Liver (tissue), 9 donors: ENCODE measurements around the gene PDCD1. TPM values are rescaled to one million over a fixed set of nuclear protein-coding genes. Genes with fewer than 3 reads are reported as not detected.

Experiments
- DNase-seq: peaks from one replicate; pipeline ENCODE4 v3.0.0-alpha.2; 2017; ENCODE audit warnings: low spot score
- H3K27ac ChIP-seq, 2 donors: one replicate each; pipeline ENCODE4 v1.7.0; 2013; ENCODE audit warnings: inconsistent platforms in 2 of 2, low read length in 2 of 2, control low read depth in 1 of 2, low read depth in 1 of 2, mild to moderate bottlenecking in 1 of 2
- H3K27me3 ChIP-seq, 4 donors: one replicate each; pipeline versions ENCODE4 v1.6.1 to v1.7.0; 2013; ENCODE audit warnings: low read length in 3 of 4, inconsistent platforms in 1 of 4, mild to moderate bottlenecking in 1 of 4, moderate library complexity in 1 of 4; ENCODE audit not compliant: control insufficient read depth in 4 of 4, insufficient read depth in 4 of 4
- H3K36me3 ChIP-seq, 4 donors: one replicate each; pipeline versions ENCODE4 v1.6.1 to v1.7.0; 2013; ENCODE audit warnings: low read length in 3 of 4, mild to moderate bottlenecking in 3 of 4, low read depth in 1 of 4, moderate library complexity in 1 of 4; ENCODE audit not compliant: control insufficient read depth in 4 of 4, insufficient read depth in 3 of 4
- H3K4me1 ChIP-seq, 4 donors: one replicate each; pipeline versions ENCODE4 v1.6.1 to v1.7.0; 2013; ENCODE audit warnings: low read length in 3 of 4, mild to moderate bottlenecking in 3 of 4, moderate library complexity in 1 of 4; ENCODE audit not compliant: control insufficient read depth in 4 of 4, insufficient read depth in 4 of 4
- H3K4me3 ChIP-seq, 3 donors: one replicate each; pipeline versions ENCODE4 v1.6.1 to v1.7.0; 2013; ENCODE audit warnings: low read length in 3 of 3, control low read depth in 1 of 3, low read depth in 1 of 3, mild to moderate bottlenecking in 1 of 3
- H3K9ac ChIP-seq, 2 donors: one replicate each; pipeline ENCODE4 v1.7.0; 2013; ENCODE audit warnings: low read length in 2 of 2, mild to moderate bottlenecking in 2 of 2, moderate library complexity in 2 of 2, control low read depth in 1 of 2, low read depth in 1 of 2
- H3K9me3 ChIP-seq, 4 donors: one replicate each; pipeline versions ENCODE4 v1.6.1 to v1.7.0; 2013; ENCODE audit warnings: low read length in 3 of 4; ENCODE audit not compliant: control insufficient read depth in 4 of 4
- CTCF ChIP-seq: fragments of 150-350 bp; IDR thresholded peaks from 2 replicates; pipeline ENCODE4 v1.5.1; 2017; ENCODE audit warnings: improper control_type of control experiment, low read depth, low read length; ENCODE audit not compliant: missing input control
- EGR1 ChIP-seq, 2 donors: IDR thresholded peaks; 2 replicates each; pipeline ENCODE4 v1.6.1; 2016 to 2018; ENCODE audit warnings: antibody characterized with exemption in 2 of 2, low read depth in 2 of 2
- FOXA1 ChIP-seq: IDR thresholded peaks from 2 replicates; pipeline ENCODE4 v1.6.1; 2016; ENCODE audit warnings: antibody characterized with exemption
- FOXA2 ChIP-seq: IDR thresholded peaks from 2 replicates; pipeline ENCODE4 v1.6.1; 2016; ENCODE audit warnings: antibody characterized with exemption
- GABPA ChIP-seq, 2 donors: IDR thresholded peaks in 1 of 2; conservative IDR thresholded peaks in 1 of 2; 2 replicates each; pipeline ENCODE4 v1.6.1; 2016; ENCODE audit warnings: antibody characterized with exemption in 2 of 2, mild to moderate bottlenecking in 1 of 2, moderate library complexity in 1 of 2
- HNF4G ChIP-seq: IDR thresholded peaks from 2 replicates; pipeline ENCODE4 v1.6.1; 2016; ENCODE audit warnings: antibody characterized with exemption
- NR2F2 ChIP-seq: IDR thresholded peaks from 2 replicates; pipeline ENCODE4 v1.6.1; 2016; ENCODE audit warnings: antibody characterized with exemption
- RAD21 ChIP-seq, 2 donors: IDR thresholded peaks; 2 replicates each; pipeline ENCODE4 v1.6.1; 2016; ENCODE audit warnings: antibody characterized with exemption in 2 of 2, mild to moderate bottlenecking in 2 of 2
- REST ChIP-seq: IDR thresholded peaks from 2 replicates; pipeline ENCODE4 v1.6.1; 2016; ENCODE audit warnings: antibody characterized with exemption, mild to moderate bottlenecking
- RXRA ChIP-seq, 2 donors: IDR thresholded peaks; 2 replicates each; pipeline ENCODE4 v1.6.1; 2017 to 2018; ENCODE audit warnings: antibody characterized with exemption in 2 of 2, mild to moderate bottlenecking in 1 of 2
- TAF1 ChIP-seq: conservative IDR thresholded peaks from 2 replicates; pipeline ENCODE4 v1.6.1; 2016; ENCODE audit warnings: antibody characterized with exemption, mild to moderate bottlenecking
- WGBS: extraction: QIAGEN DNeasy Blood & Tissue Kit; methylation state at CpG from one replicate; pipeline ENCODE4 v1.1.7; 2013; 5-methylcytosine and 5-hydroxymethylcytosine counted together
- polyA plus RNA-seq, 2 donors: library from polyadenylated mRNA; stranded (reverse) in 1 of 2; unstranded in 1 of 2; fragments of 200-250 nt in 1 of 2; fragments of >200 nt in 1 of 2; fragmentation: Nextera tagmentation in 1 of 2; extraction: Ambion mirVana in 1 of 2; gene quantifications; one replicate each; pipeline versions ENCODE4 v1.2.1 to v1.2.3, GENCODE V29; 2013 to 2015
- total RNA-seq, 2 donors: library from RNA; depleted of rRNA; stranded (reverse); fragments of >200 nt; gene quantifications; one replicate each; pipeline ENCODE4 v1.2.3, GENCODE V29; 2014
- donor health status: healthy.
- donor health status: healthy.
- donor health status: healthy.
- donor health status: healthy.
- donor health status: healthy.

The PDCD1 gene
- total and polyA plus RNA-seq, 4 donors = 0.20 to 0.37 (median 0.25) TPM; not detected in 1

- H3K4me1 ChIP-seq = peaks cover 2 to 24% (median 14%) of the 10 kb centered on the region in 4 donors
- no peaks in the 10 kb centered on the region for H3K9me3 ChIP-seq
- no peak for DNase-seq
These were observed 29.3 kb upstream of the PDCD1 start for GRCh38 chr2:241887806-241888522.

GRCh38 chr2:241886840-241887447, 28.2 kb upstream of the PDCD1 start:
- Histone ChIP-seq H3K36me3 (peaks cover 0 to 2% (median 0%) of the 10 kb centered on the region in 4 donors), H3K27ac (no peak overlapping the region), H3K4me3 (no peak overlapping the region), H3K9me3 (no peaks in the 10 kb centered on the region), H3K27me3 (no peaks in the 10 kb centered on the region), H3K4me1 (peaks cover 2 to 26% (median 15%) of the 10 kb centered on the region in 4 donors), H3K9ac (no peak overlapping the region)
- WGBS = 98% methylated on average over 19 of the region's 19 CpGs
- TF ChIP-seq RXRA (IDR thresholded peaks at IDR 0.05) = no peak
- no peak for TF ChIP-seq FOXA1
- TF ChIP-seq EGR1 (IDR thresholded peaks at IDR 0.05; ENCODE audit: low read depth in 2 of 2) = no peak
- no peak for TF ChIP-seq RAD21 (IDR thresholded peaks at IDR 0.05)
- no peak for TF ChIP-seq REST
- no peak for TF ChIP-seq GABPA (IDR thresholded peaks at IDR 0.05 in 1 of 2, conservative IDR thresholded peaks at IDR 0.05 in 1 of 2)
- TF ChIP-seq CTCF = no peak
- TF ChIP-seq HNF4G = no peak
- no peak for TF ChIP-seq TAF1
- TF ChIP-seq FOXA2 = no peak
- no peak for DNase-seq

More at GRCh38 chr2:241887806-241888522, 29.3 kb upstream of the PDCD1 start:
- no peak overlapping the region for H3K9ac ChIP-seq
- H3K36me3 ChIP-seq = peaks cover 0 to 2% (median 0%) of the 10 kb centered on the region in 4 donors
- WGBS = 92% methylated on average over 23 of the region's 24 CpGs
- no peaks in the 10 kb centered on the region for H3K27me3 ChIP-seq
- H3K27ac ChIP-seq = no peak overlapping the region
- TF ChIP-seq RAD21 (IDR thresholded peaks at IDR 0.05) (no peak), FOXA2 (no peak), GABPA (IDR thresholded peaks at IDR 0.05 in 1 of 2, conservative IDR thresholded peaks at IDR 0.05 in 1 of 2) (no peak), FOXA1 (no peak), NR2F2 (no peak), CTCF (no peak)
- H3K4me3 ChIP-seq = no peak overlapping the region
